GM18526 (cell line): Measurements from ENCODE around the gene ADD3.

Experiments
- POLR2A ChIP-seq: IDR thresholded peaks from 3 replicates; pipeline ENCODE4 v1.6.1; 2011; ENCODE audit not compliant: insufficient read length; ENCODE audit errors: extremely low read depth

Gene ADD3

DNA sequence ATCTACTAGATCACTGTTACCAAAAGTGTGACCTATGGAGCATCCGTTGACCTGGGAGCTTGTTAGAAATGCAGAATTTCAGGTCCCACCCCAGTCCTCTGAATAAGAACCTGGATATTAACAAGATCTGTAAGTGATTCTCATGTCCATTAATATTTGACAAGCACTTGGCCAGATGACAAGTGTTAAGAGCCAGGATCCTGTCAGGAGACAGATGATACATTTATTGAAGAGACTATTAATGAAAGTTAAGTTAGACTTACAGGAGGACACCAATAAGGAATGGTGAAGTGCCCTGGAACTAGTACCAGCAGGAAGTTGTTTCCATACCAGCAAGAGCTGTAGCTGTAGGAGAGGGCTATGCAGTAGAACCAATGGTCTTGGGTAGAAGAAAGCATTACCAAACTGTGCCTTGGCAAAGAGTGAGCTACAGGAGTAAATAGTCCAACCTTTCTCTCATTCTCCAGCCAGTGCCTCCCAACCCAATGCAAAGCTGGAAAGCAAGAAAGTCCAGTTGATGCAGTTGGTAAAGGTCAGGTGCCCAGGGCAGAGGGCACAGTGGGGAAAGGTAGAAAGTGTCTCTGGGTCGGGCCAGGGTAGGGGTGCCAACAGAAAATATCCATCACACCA lies 35.3 kb upstream of the ADD3 start:
- no peak for TF ChIP-seq POLR2A

DNA sequence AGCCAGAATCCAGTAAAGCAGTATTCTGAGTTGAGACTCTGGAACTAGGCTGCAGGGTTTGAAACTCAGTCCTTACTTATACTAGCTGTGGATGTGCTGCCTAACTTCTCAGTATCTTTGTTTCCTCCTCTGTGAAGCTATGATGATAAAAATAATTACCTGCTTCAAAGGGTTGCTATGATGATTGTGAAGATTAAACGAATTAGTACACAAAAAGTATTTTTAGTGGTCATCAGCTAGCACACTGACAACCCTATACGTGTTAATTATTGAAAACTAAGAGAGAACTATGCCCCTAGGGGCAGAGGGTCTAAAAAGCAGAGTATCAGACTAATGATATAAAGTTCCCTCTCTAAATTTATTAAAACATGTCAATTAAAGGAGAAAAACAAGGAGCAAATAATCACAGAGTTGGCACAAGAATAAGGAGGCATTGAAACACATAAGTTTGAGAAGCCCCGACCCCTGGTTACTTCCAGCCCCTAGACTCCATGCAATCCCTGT lies 34.4 kb upstream of the ADD3 start:
- TF ChIP-seq POLR2A: no peak

DNA sequence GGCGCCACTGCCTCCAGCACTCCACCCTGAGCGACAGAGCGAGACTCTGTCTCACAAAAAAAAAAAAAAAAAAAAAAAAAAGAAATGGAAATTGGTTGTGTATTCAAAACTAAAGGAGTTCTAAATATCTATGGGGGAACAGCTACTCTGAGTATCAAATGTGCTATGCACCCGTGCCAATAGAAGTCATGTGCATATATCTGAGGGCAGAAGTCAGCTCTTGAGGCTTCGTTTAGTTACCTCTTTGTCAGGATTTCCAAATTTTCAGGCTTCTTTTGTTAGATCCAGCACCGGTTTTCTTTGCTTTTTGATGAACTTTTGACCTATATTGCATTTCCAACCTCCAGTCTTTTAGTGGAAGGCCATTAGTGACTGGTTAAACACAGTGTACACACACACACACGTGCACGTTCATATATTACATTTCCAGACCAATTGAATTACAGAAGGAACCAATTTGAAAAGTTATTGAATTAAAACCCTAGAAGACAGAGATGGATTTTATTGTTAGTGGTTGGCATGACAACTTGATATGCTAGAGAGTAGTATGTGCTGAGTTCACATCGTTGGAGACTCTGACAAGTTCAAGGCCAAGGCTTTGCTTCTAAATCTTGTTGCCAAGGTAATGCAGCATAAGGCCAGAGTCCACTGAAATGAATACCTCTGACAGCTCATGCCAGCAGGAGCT lies 33.1 kb upstream of the ADD3 start:
- TF ChIP-seq POLR2A: no peak

DNA sequence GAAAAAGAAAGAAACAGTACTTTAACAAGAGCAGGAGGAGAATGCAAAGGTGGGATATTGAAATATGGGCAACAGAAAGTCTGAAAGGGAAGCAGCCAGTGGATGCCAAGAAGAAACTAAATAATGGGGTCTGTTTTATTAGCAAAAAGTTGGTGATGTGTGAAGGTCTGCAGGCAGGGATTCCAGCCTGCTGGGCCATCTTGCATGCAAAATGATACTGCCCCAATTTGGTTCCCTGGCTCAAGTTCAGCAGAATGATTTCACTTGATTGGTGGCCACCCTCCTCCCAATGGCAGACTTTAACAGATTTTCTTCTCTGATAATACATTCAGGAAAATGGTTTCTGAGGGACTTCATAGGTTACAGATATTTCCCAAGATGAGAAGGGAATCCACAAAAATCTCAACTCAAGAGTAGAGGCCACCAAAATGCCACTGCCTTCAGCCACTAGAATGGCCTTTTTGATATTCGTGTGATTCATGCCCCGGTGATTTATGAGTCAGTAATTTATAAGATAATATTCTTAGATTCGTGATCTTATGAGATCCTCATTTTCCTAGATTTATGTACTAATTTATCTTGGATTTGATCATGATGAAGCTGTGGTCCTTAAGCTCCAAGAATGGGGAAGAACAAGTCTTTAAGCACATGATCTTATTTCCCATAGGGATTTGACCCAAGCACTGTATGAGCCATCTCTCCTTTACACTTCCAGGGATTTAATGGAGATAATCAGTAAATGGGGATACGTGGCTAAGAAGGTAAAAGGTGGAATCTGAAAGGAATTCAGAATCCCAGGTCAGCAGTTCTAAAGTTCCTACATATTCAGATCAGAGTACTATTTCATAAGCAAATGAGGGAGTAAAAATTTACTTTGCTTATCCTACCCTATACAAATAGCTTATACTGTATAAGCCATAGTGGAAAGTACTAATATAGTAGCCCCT lies 32.3 kb upstream of the ADD3 start:
- TF ChIP-seq POLR2A: no peak

DNA sequence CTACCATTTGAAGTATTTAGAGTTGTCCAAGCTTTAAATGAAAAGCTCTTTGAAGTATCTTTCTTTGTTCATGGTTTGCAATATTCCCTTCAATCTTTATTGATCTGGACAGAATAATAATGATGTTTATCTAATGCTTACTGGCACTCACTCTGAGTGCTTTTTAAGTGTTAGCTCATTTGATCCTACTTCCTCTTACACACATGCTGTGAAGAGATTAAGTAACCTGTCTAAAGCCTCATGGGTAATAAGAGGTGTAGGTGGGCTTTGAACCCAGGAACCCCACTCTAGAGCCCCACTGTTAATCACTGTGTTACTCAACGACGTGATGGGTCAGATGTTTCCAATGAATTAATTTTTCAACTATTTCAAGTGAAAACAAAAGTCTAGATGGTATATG lies 31.1 kb upstream of the ADD3 start:
- TF ChIP-seq POLR2A: no peak

DNA sequence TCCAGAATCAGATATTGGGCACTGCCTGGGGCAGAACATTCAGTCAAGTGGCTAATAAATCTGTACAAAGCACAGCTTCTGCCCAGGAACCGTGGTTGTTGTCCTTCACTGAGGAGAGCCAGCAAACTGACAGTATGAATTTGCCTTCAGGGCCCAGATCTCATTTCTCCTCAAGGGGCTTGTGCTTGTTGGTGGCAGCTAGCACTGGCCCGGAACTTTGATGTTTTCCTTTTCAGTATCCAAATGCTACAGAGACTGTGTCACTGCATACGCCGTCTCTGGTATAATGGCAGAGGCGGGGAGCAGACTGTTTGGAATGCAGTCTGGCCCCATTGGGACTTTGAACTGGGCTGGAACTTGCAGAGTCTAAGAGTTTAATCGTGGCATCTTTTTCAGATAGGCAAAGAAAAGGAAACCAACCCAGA lies 30.4 kb upstream of the ADD3 start:
- no peak for TF ChIP-seq POLR2A

DNA sequence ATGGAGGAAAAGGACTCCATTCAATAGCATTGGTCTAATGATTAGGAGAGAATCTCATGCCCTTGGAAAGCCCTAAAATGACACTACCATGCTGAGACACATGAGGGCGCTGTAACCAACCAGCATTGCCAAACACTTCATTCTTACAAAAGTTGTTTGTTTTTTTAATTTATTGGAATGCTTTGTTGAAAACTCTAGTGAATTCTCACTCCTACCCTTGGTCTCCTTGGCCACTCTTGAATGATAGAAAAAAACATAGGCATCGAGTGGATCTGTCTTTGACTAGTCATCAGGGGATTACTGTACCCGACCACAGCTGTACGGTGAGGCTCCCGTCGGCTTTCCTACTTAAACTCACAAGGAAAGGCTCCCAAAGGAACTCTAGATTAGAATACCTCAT lies 29.3 kb upstream of the ADD3 start:
- TF ChIP-seq POLR2A: no peak

DNA sequence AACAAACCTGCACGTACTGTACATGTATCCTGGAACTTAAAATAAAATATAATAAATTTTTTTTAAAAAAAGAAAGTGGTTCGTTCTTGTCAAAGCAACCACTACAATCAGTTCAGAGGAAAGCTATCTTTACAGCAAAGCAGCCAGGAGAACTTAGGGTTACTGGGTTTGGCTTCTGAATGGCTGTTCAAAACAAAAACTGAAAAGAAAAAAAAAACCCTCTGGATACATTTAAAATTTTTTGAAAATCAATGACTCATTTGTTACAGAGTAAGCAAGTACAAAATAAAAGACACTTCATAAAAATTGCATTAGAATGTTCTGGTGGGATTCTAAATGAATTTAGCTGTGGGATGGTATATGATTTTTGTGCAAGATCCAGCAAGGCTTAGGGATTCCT lies 28.6 kb upstream of the ADD3 start:
- no peak for TF ChIP-seq POLR2A

DNA sequence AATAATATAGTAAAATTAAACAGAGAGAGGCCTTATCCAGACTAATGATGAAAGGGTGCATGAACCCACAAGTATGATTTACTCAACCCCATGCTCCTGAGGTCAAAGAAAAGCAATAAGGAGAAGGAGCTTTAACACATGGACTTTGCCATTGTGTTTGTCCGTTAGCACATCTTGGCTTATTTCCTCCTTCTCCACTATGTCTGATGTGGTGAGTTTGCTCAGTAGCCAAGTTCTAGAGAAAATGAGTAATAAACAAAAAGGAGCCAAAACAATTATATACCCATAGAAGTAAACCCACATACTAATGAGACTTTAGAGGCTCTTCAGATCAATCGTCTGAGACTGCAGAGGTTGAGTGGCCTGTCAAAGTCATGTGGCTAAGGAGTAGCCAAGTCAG lies 26.1 kb upstream of the ADD3 start:
- no peak for TF ChIP-seq POLR2A

DNA sequence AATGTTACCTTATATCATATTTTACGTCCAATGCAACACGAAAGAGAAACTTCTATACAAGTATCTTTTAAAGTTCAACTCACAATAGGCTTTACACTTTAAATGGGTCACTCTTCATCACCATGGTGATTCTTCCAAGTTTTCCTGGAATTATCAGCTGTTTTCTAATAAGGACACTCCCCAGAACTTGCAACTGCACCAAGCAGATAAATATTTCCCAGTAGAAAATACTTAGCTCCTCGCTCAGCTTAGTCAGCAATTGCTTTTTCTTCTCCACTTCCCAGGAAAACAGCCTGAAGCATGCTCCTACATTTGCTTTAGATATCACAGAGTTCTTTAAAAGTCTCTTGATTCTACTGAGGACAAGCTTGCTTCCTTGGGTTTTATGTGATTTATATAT lies 25.7 kb upstream of the ADD3 start:
- TF ChIP-seq POLR2A: no peak

DNA sequence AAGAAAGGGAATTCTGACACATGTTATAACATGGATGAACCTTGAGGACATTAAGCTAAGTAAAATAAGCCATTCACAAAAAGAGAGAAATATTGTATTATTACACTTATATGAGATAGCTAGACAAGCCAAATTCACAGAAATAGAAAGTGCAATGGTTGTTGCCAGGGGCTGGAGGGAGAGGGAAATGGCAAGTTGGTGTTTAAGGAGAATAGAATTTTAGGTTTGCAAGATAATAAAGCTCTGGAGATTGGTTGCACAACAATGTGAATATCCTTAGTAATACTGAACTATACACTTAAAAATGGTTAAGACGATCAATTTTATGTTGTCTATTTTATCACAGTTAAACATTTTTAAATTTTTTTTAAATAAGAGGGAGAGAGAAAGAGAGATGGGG lies 25.0 kb upstream of the ADD3 start:
- TF ChIP-seq POLR2A: no peak

DNA sequence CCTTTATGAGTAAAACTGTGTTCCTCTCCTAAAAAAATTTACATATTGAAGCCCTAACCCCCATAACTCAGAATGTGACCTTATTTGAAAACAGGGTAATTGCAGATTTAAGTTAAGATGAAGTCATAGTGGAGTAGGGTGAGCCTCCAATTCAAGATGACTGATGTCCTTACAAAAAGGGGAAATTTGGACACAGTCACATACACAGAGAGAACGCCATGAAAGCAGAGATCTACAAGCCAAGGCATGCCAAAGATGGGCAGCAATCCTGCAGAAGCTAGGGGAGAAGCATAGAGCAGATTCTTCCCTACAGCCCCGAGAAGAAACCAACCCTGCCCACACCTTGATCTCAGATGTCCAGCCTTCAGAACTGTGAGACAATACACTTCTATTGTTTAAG lies 23.8 kb upstream of the ADD3 start:
- TF ChIP-seq POLR2A: no peak

DNA sequence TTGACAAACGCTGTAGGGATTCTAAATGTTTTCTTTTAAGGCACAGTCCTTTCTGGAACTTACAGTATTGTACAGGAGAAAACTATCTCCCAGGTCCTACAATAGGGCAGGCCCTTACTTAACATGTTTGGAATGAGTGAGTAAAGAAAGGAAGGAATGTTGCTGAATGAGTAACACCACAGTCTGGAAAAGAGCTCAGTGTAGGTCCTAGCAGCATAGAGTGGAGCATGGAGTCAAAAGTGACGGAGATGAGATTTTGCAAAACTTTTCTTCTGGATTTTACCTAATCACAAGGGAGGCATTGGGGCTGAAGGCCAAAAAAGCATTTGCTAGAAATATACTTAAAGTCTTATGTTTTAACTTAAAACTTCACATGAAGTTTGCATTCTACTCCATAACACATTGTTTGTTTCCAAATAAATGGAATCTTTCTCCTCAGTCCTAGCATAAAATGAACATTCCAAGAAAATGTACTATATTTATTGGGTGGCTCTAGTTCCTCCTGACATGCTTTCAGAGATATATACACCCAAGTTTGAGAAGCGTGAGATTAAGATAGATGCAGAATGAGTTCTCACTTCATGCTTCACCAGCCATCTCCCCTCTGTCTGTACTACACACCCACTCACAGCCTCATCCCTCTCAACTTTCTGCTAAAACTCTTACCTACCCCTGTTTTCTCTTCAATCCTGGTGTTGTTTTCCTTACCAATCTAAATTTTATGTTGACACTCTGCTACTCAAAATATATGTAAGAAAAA lies 20.2 kb upstream of the ADD3 start:
- TF ChIP-seq POLR2A: no peak

DNA sequence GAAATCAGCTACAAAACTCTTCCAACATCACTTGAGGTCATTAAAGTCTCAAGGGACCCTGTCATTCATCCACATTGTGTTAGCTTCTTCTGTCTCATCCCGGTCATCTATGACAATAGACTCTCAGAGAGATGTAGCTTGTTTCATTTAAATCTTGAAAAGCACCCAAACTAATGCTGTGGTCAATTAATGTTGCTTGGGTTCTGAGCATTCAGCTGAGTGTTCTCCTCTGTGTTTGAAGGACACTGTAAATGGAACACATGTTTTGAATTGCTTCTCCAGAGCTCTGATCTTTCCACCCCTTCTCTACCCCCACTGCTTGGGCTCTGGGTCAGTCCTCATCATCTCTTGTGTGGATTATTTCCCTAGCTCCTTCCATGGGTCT lies 19.6 kb upstream of the ADD3 start:
- no peak for TF ChIP-seq POLR2A

DNA sequence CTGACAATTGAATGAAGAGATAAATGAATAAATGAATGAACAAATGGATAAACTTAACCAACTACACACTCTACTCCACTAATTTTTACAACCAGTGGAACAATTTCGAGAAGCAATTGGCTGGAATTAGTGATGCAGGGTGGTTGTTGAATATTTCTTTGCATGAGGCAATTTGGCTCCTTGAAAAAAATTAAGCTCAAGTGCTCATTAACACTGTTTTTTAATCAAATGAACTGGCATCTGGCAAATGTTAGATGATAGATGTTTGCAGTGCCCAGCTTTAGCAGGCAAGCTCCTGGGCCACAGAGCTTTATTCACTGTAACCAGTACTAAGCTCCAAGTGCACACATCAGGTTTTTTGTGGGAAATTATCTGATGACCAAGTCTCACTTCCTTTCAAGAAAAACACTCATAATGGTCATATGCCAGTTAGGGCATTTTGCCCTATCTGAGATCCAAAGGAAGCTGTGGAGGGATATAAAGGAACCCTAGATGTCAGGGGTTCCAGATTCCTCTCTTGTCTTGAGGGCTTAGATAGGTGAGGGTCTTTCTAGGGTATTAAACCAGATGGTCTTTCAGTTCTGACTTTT lies 16.4 kb upstream of the ADD3 start:
- no peak for TF ChIP-seq POLR2A
